HFFc6 (cell line): ENCODE results near the gene MYLK. TPM values are rescaled to one million over a fixed set of nuclear protein-coding genes. Genes with fewer than 3 reads are reported as not detected.

Source experiments
- DNase-seq: peaks from one replicate; pipeline ENCODE4 v3.0.0-alpha.2; 2018
- H3K27ac Mint-ChIP-seq: 2 replicates; pipeline ENCODE4 v1.8.0; 2020; ENCODE audit warnings: mild to moderate bottlenecking, mixed read lengths
- H3K27me3 Mint-ChIP-seq: 2 replicates; pipeline ENCODE4 v1.8.0; 2021; ENCODE audit warnings: mild to moderate bottlenecking, moderate library complexity, mixed read lengths; ENCODE audit not compliant: insufficient read depth
- H3K36me3 Mint-ChIP-seq: 2 replicates; pipeline ENCODE4 v1.8.0; 2021; ENCODE audit warnings: low read depth, mixed read lengths
- H3K4me1 Mint-ChIP-seq: 2 replicates; pipeline ENCODE4 v1.8.0; 2020; ENCODE audit warnings: low read depth, mixed read lengths
- H3K4me3 Mint-ChIP-seq: 2 replicates; pipeline ENCODE4 v1.8.0; 2020; ENCODE audit warnings: mild to moderate bottlenecking, moderate library complexity, mixed read lengths
- H3K9me3 Mint-ChIP-seq: 2 replicates; pipeline ENCODE4 v1.8.0; 2020; ENCODE audit warnings: mild to moderate bottlenecking, mixed read lengths
- CTCF ChIP-seq: fragments of 200-600 bp; sonication (generic); IDR thresholded peaks from 2 replicates; pipeline ENCODE4 v1.5.0; 2021; ENCODE audit warnings: antibody characterized with exemption, mild to moderate bottlenecking
- total RNA-seq, 6 experiments: library from RNA; stranded (reverse); fragmentation: NEBNext Ultra II Directional; extraction: Animal tissue kit (Norgen Biotek cat#: 25700); gene quantifications; 2 replicates in 1 of 6; 3 replicates in 5 of 6; pipeline ENCODE4 v1.2.3, GENCODE V29; 2021

Gene MYLK
- total RNA-seq, 6 experiments from 2014 or later = 296 to 431 (median 335) TPM

GRCh38 chr3:123799544-123800361, 84.4 kb downstream of the MYLK start:
- Mint-ChIP-seq H3K27me3 (peaks cover 9% of the 10 kb centered on the region), H3K4me3 (peak overlapping the region; percentile 65; the same call in 1 of the 2 replicates), H3K27ac (peak overlapping the region; percentile 75), H3K36me3 (peaks cover 89% of the 10 kb centered on the region), H3K9me3 (no peaks in the 10 kb centered on the region), H3K4me1 (peaks cover 53% of the 10 kb centered on the region)
- no peak for TF ChIP-seq CTCF
- no peak for DNase-seq

GRCh38 chr3:123798550-123798949, 85.6 kb downstream of the MYLK start:
- Mint-ChIP-seq H3K36me3 (peaks cover 90% of the 10 kb centered on the region), H3K4me1 (peaks cover 64% of the 10 kb centered on the region), H3K9me3 (no peaks in the 10 kb centered on the region), H3K27me3 (peaks cover 13% of the 10 kb centered on the region), H3K27ac (no peak overlapping the region), H3K4me3 (no peak overlapping the region)
- TF ChIP-seq CTCF = no peak
- DNase-seq = no peak

GRCh38 chr3:123795471-123796251, 88.5 kb downstream of the MYLK start:
- Mint-ChIP-seq H3K27ac (peak overlapping the region; percentile 32; the same call in 1 of the 2 replicates), H3K27me3 (peaks cover 14% of the 10 kb centered on the region), H3K36me3 (peaks cover 92% of the 10 kb centered on the region), H3K4me3 (no peak overlapping the region), H3K4me1 (peaks cover 75% of the 10 kb centered on the region), H3K9me3 (no peaks in the 10 kb centered on the region)
- DNase-seq = no peak
- no peak for TF ChIP-seq CTCF

GRCh38 chr3:123793425-123793824, 90.7 kb downstream of the MYLK start:
- no peak for TF ChIP-seq CTCF
- Mint-ChIP-seq H3K36me3 (peaks cover 89% of the 10 kb centered on the region), H3K9me3 (no peaks in the 10 kb centered on the region), H3K4me1 (peaks cover 82% of the 10 kb centered on the region), H3K27me3 (peaks cover 13% of the 10 kb centered on the region; the same call in 1 of the 2 replicates), H3K4me3 (peak overlapping the region; percentile 68; the same call in 1 of the 2 replicates), H3K27ac (peak overlapping the region; percentile 94)
- DNase-seq = no peak

- Mint-ChIP-seq H3K36me3 (peaks cover 89% of the 10 kb centered on the region), H3K4me3 (peak overlapping the region; percentile 68), H3K4me1 (peaks cover 89% of the 10 kb centered on the region), H3K9me3 (no peaks in the 10 kb centered on the region), H3K27ac (peak overlapping the region; percentile 94), H3K27me3 (peaks cover 13% of the 10 kb centered on the region; the same call in 1 of the 2 replicates)
- no peak for TF ChIP-seq CTCF
- peak; percentile 73 for DNase-seq
Measured at GRCh38 chr3:123792473-123793201, 91.5 kb downstream of the MYLK start.
